Activated CD8-positive, alpha-beta memory T cell treated with anti-CD3 and anti-CD28 coated beads, Interleukin-2, amount 50 U/mL, for 24 hours (primary cell): ENCODE data around the gene GJA5.
"Not testable (repeated sequence)": the region's sequence is repeated elsewhere in the genome, so short reads cannot be mapped to it uniquely, and the experiment has no call there.

Experiments used
- DNase-seq: peaks from one replicate; pipeline ENCODE4 v3.0.0-alpha.2; 2020; ENCODE audit errors: extremely low read depth

The GJA5 gene

GRCh38 chr1:147762233-147763024, 2.0 kb upstream of the GJA5 start:
- DNase-seq: no peak

- no peak for DNase-seq
These were observed 1.9 kb downstream of the GJA5 start for GRCh38 chr1:147758379-147759100.

- no peak for DNase-seq
These were observed 3.1 kb downstream of the GJA5 start for GRCh38 chr1:147757015-147757990.

- DNase-seq: no peak
These were observed 4.1 kb downstream of the GJA5 start for GRCh38 chr1:147756341-147756740.

- DNase-seq: no peak
These were observed 5.7 kb downstream of the GJA5 start for GRCh38 chr1:147754661-147755060.

- DNase-seq: no peak
These were observed 7.3 kb downstream of the GJA5 start for GRCh38 chr1:147753081-147753480.

GRCh38 chr1:147752511-147752910, 7.9 kb downstream of the GJA5 start:
- no peak for DNase-seq

GRCh38 chr1:147751346-147751745, 9.1 kb downstream of the GJA5 start:
- DNase-seq: no peak

- DNase-seq: no peak
These were observed 9.7 kb downstream of the GJA5 start for GRCh38 chr1:147750618-147751217.

- no peak for DNase-seq
These were observed 10.6 kb downstream of the GJA5 start for GRCh38 chr1:147749792-147750191.

GRCh38 chr1:147748676-147749350, 11.6 kb downstream of the GJA5 start:
- DNase-seq: no peak

- no peak for DNase-seq
These were observed 12.4 kb downstream of the GJA5 start for GRCh38 chr1:147747966-147748365.

GRCh38 chr1:147745271-147745670, 15.1 kb downstream of the GJA5 start:
- no peak for DNase-seq

GRCh38 chr1:147741065-147741464, 19.3 kb downstream of the GJA5 start:
- DNase-seq: no peak

- no peak for DNase-seq
These were observed 20.0 kb downstream of the GJA5 start for GRCh38 chr1:147740391-147740790.

- no peak for DNase-seq
These were observed 21.5 kb downstream of the GJA5 start for GRCh38 chr1:147738739-147739476.

- DNase-seq: no peak
These were observed 22.3 kb downstream of the GJA5 start for GRCh38 chr1:147738129-147738528.

GRCh38 chr1:147736883-147737282, 23.5 kb downstream of the GJA5 start:
- no peak for DNase-seq

- no peak for DNase-seq
These were observed 25.0 kb downstream of the GJA5 start for GRCh38 chr1:147735423-147735822.

- DNase-seq: not testable (repeated sequence)
These were observed 26.0 kb downstream of the GJA5 start for GRCh38 chr1:147734291-147734841.
